HL-60 (cell line): ENCODE measurements around the gene CLASP2.

Experiments used
- GABPA ChIP-seq: IDR thresholded peaks from 2 replicates; pipeline ENCODE4 v1.6.1; 2012; ENCODE audit warnings: low read depth
- POLR2AphosphoS5 ChIP-seq: IDR thresholded peaks from 2 replicates; pipeline ENCODE4 v1.6.1; 2012; ENCODE audit warnings: low read depth
- SPI1 ChIP-seq: IDR thresholded peaks from 2 replicates; pipeline ENCODE4 v1.6.1; 2012; ENCODE audit warnings: low read depth, mild to moderate bottlenecking, borderline replicate concordance
- TF ChIP-seq, protein P1 (sequence below): IDR thresholded peaks from one replicate; pipeline ENCODE4 v1.5.1; 2011; ENCODE audit warnings: low read length, control low read depth, inconsistent platforms; ENCODE audit not compliant: insufficient read depth
- TF ChIP-seq, protein P2 (sequence below): IDR thresholded peaks from 2 replicates; pipeline ENCODE4 v1.6.1; 2012; ENCODE audit warnings: low read depth; ENCODE audit not compliant: insufficient replicate concordance

DNA sequence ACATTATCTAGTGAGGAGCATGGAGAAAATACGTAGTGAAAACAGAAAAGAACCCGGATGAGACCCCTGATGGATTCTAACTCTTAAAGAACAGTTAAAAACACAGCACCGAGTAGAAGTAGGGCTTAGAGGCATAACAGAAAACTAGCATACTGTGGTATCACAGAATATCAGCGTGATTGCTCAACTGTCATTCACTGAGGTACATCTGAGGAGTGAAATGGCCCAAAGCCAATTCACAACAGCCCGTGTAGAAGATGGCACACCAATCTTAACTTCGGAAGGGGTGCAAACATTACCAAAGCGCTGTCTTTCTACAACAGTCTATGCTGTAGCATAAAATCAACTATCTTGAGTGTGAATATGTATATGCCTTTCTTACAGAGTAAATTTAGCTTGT is 1.8 kb downstream of the CLASP2 start:
- TF ChIP-seq, protein P1, sequence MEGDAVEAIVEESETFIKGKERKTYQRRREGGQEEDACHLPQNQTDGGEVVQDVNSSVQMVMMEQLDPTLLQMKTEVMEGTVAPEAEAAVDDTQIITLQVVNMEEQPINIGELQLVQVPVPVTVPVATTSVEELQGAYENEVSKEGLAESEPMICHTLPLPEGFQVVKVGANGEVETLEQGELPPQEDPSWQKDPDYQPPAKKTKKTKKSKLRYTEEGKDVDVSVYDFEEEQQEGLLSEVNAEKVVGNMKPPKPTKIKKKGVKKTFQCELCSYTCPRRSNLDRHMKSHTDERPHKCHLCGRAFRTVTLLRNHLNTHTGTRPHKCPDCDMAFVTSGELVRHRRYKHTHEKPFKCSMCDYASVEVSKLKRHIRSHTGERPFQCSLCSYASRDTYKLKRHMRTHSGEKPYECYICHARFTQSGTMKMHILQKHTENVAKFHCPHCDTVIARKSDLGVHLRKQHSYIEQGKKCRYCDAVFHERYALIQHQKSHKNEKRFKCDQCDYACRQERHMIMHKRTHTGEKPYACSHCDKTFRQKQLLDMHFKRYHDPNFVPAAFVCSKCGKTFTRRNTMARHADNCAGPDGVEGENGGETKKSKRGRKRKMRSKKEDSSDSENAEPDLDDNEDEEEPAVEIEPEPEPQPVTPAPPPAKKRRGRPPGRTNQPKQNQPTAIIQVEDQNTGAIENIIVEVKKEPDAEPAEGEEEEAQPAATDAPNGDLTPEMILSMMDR: no peak
- TF ChIP-seq, protein P2, sequence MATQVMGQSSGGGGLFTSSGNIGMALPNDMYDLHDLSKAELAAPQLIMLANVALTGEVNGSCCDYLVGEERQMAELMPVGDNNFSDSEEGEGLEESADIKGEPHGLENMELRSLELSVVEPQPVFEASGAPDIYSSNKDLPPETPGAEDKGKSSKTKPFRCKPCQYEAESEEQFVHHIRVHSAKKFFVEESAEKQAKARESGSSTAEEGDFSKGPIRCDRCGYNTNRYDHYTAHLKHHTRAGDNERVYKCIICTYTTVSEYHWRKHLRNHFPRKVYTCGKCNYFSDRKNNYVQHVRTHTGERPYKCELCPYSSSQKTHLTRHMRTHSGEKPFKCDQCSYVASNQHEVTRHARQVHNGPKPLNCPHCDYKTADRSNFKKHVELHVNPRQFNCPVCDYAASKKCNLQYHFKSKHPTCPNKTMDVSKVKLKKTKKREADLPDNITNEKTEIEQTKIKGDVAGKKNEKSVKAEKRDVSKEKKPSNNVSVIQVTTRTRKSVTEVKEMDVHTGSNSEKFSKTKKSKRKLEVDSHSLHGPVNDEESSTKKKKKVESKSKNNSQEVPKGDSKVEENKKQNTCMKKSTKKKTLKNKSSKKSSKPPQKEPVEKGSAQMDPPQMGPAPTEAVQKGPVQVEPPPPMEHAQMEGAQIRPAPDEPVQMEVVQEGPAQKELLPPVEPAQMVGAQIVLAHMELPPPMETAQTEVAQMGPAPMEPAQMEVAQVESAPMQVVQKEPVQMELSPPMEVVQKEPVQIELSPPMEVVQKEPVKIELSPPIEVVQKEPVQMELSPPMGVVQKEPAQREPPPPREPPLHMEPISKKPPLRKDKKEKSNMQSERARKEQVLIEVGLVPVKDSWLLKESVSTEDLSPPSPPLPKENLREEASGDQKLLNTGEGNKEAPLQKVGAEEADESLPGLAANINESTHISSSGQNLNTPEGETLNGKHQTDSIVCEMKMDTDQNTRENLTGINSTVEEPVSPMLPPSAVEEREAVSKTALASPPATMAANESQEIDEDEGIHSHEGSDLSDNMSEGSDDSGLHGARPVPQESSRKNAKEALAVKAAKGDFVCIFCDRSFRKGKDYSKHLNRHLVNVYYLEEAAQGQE: no peak
- TF ChIP-seq POLR2AphosphoS5: no peak
- no peak for TF ChIP-seq SPI1
- TF ChIP-seq GABPA: no peak
